ENCODE data around the gene TAF10. TPM values are rescaled to one million over a fixed set of nuclear protein-coding genes. Genes with fewer than 3 reads are reported as not detected.

Gene TAF10
- total RNA-seq, 1 donor from 2014 or later = 154 TPM

GRCh38 chr11:6646071-6646470, 34.1 kb upstream of the TAF10 start:
- no peak for DNase-seq
- no peaks in the 10 kb centered on the region for H3K4me1 Mint-ChIP-seq
- ChIA-PET POLR2A (interaction anchor here (1.4 to 4.7 kb wide), 5 partner anchors 27 to 42 kb away, joined by 3 to 41 read pairs (median 7); partner anchors contain the start of genes ILK, RRP8, TAF10 and TPP1), CTCF (interaction anchor here (1.8 kb wide), 1 partner anchor 21 kb away, joined by 7 read pairs; no protein-coding TSS in a partner anchor)
- H3K27ac Mint-ChIP-seq = no peak overlapping the region
- no peak for ATAC-seq (ENCODE audit: low read depth)
- H3K27me3 Mint-ChIP-seq = no peaks in the 10 kb centered on the region
- no peaks in the 10 kb centered on the region for H3K9me3 Mint-ChIP-seq
- peak overlapping the region; percentile 35 for H3K4me3 Mint-ChIP-seq
- H3K36me3 Mint-ChIP-seq (ENCODE audit: low read depth) = no peaks in the 10 kb centered on the region
- intact Hi-C loops (cut with micrococcal nuclease) = loop anchor here (2.0 to 5.0 kb wide), 3 partner anchors 15 to 36 kb away; partner anchors contain the start of gene MRPL17
- no peak for TF ChIP-seq CTCF (IDR thresholded peaks at IDR 0.05)

- no peaks in the 10 kb centered on the region for H3K36me3 Mint-ChIP-seq (ENCODE audit: low read depth)
Measured at GRCh38 chr11:6642957-6643356, 30.9 kb upstream of the TAF10 start.

GRCh38 chr11:6640985-6641701, 29.1 kb upstream of the TAF10 start:
- no peaks in the 10 kb centered on the region for H3K4me1 Mint-ChIP-seq
- intact Hi-C loops (cut with micrococcal nuclease) = no loop called here
- no peaks in the 10 kb centered on the region for H3K36me3 Mint-ChIP-seq (ENCODE audit: low read depth)
- TF ChIP-seq CTCF (IDR thresholded peaks at IDR 0.05) = no peak
- POLR2A ChIA-PET = no interaction called here
- CTCF ChIA-PET = no interaction called here
- H3K27me3 Mint-ChIP-seq = no peaks in the 10 kb centered on the region
- DNase-seq (no peak), ATAC-seq (ENCODE audit: low read depth) (no peak)
- H3K4me3 Mint-ChIP-seq = no peak overlapping the region
- no peaks in the 10 kb centered on the region for H3K9me3 Mint-ChIP-seq
- H3K27ac Mint-ChIP-seq = no peak overlapping the region

More at GRCh38 chr11:6642957-6643356, 30.9 kb upstream of the TAF10 start:
- CTCF ChIA-PET = no interaction called here
- no peak overlapping the region for H3K4me3 Mint-ChIP-seq
- H3K27ac Mint-ChIP-seq = no peak overlapping the region
- H3K27me3 Mint-ChIP-seq = no peaks in the 10 kb centered on the region
- intact Hi-C loops (cut with micrococcal nuclease) = no loop called here
- DNase-seq (no peak), ATAC-seq (ENCODE audit: low read depth) (no peak)
- no peaks in the 10 kb centered on the region for H3K9me3 Mint-ChIP-seq
- POLR2A ChIA-PET = no interaction called here
- H3K4me1 Mint-ChIP-seq = no peaks in the 10 kb centered on the region
- no peak for TF ChIP-seq CTCF (IDR thresholded peaks at IDR 0.05)

GRCh38 chr11:6640036-6640984, 28.3 kb upstream of the TAF10 start:
- ATAC-seq (ENCODE audit: low read depth) (no peak), DNase-seq (no peak)
- H3K27ac Mint-ChIP-seq = no peak overlapping the region
- CTCF ChIA-PET = no interaction called here
- H3K27me3 Mint-ChIP-seq = no peaks in the 10 kb centered on the region
- no peaks in the 10 kb centered on the region for H3K9me3 Mint-ChIP-seq
- no peaks in the 10 kb centered on the region for H3K36me3 Mint-ChIP-seq (ENCODE audit: low read depth)
- no peaks in the 10 kb centered on the region for H3K4me1 Mint-ChIP-seq
- intact Hi-C loops (cut with micrococcal nuclease) = no loop called here
- POLR2A ChIA-PET = interaction anchor here (1.4 kb wide), 1 partner anchor 22 kb away, joined by 6 read pairs; the partner anchor contains the start of gene TPP1
- no peak for TF ChIP-seq CTCF (IDR thresholded peaks at IDR 0.05)
- H3K4me3 Mint-ChIP-seq = no peak overlapping the region

GRCh38 chr11:6638429-6638828, 26.4 kb upstream of the TAF10 start:
- H3K4me1 Mint-ChIP-seq = no peaks in the 10 kb centered on the region
- no peaks in the 10 kb centered on the region for H3K36me3 Mint-ChIP-seq (ENCODE audit: low read depth)
- ChIA-PET CTCF (interaction anchor here (0.6 kb wide), 1 partner anchor 68 kb away, joined by 3 read pairs; no protein-coding TSS in a partner anchor), POLR2A (interaction anchor here (1.4 kb wide), 1 partner anchor 20 kb away, joined by 6 read pairs; the partner anchor contains the start of gene TPP1)
- intact Hi-C loops (cut with micrococcal nuclease) = no loop called here
- no peaks in the 10 kb centered on the region for H3K9me3 Mint-ChIP-seq
- H3K27ac Mint-ChIP-seq = no peak overlapping the region
- no peak for ATAC-seq (ENCODE audit: low read depth)
- H3K4me3 Mint-ChIP-seq = no peak overlapping the region
- no peaks in the 10 kb centered on the region for H3K27me3 Mint-ChIP-seq
- DNase-seq = no peak
- no peak for TF ChIP-seq CTCF (IDR thresholded peaks at IDR 0.05)

Measured in activated B cell treated with CpG ODN at 0.5 μM for 24 hours (primary cell).